Immature natural killer cell (primary cell): ENCODE measurements around the gene LIMK1. TPM values are rescaled to one million over a fixed set of nuclear protein-coding genes. Genes with fewer than 3 reads are reported as not detected.

Experiments
- DNase-seq, 3 donors: peaks; one replicate each; pipeline ENCODE4 v3.0.0; 2022; ENCODE audit warnings: mixed read lengths in 1 of 3
- H3K27ac Mint-ChIP-seq, 6 donors: one replicate each; pipeline ENCODE4 v1.8.0; 2020; ENCODE audit warnings: mixed read lengths in 6 of 6, mild to moderate bottlenecking in 5 of 6, inconsistent platforms in 4 of 6, moderate library complexity in 3 of 6
- H3K27me3 Mint-ChIP-seq, 3 donors: one replicate each; pipeline ENCODE4 v1.8.0; 2020 to 2021; ENCODE audit warnings: low read depth in 3 of 3, mild to moderate bottlenecking in 3 of 3, mixed read lengths in 3 of 3, moderate library complexity in 3 of 3, inconsistent platforms in 1 of 3
- H3K36me3 Mint-ChIP-seq, 3 donors: one replicate each; pipeline ENCODE4 v1.8.0; 2020; ENCODE audit warnings: mixed read lengths in 3 of 3, inconsistent platforms in 2 of 3, mild to moderate bottlenecking in 2 of 3
- H3K4me1 Mint-ChIP-seq, 2 donors: one replicate each; pipeline ENCODE4 v1.8.0; 2020; ENCODE audit warnings: inconsistent platforms in 2 of 2, mild to moderate bottlenecking in 2 of 2, mixed read lengths in 2 of 2, moderate library complexity in 1 of 2
- H3K4me3 Mint-ChIP-seq, 5 donors: one replicate each; pipeline ENCODE4 v1.8.0; 2020; ENCODE audit warnings: mild to moderate bottlenecking in 5 of 5, mixed read lengths in 5 of 5, inconsistent platforms in 3 of 5, moderate library complexity in 3 of 5
- H3K9me3 Mint-ChIP-seq, 6 donors: one replicate each; pipeline ENCODE4 v1.8.0; 2020; ENCODE audit warnings: mild to moderate bottlenecking in 6 of 6, mixed read lengths in 6 of 6, inconsistent platforms in 4 of 6, moderate library complexity in 3 of 6
- polyA plus RNA-seq, 3 donors: library from polyadenylated mRNA; unstranded; fragments of 300-500 nt; fragmentation: Illumina TruSeq; gene quantifications; one replicate each; pipeline ENCODE4 v1.2.3, GENCODE V29; 2021

The LIMK1 gene
- polyA plus RNA-seq, 3 donors from 2014 or later: 8.2 to 38.1 (median 18.8) TPM

- no peaks in the 10 kb centered on the region for H3K9me3 Mint-ChIP-seq
- H3K27ac Mint-ChIP-seq: peak overlapping the region in 1 of 6 donors; percentile 35
- no peaks in the 10 kb centered on the region for H3K36me3 Mint-ChIP-seq
- no peak for DNase-seq
- H3K4me3 Mint-ChIP-seq: peak overlapping the region in 1 of 5 donors; percentile 9
- H3K27me3 Mint-ChIP-seq: peaks cover 1 to 6% (median 3%) of the 10 kb centered on the region in 3 donors
- H3K4me1 Mint-ChIP-seq: no peaks in the 10 kb centered on the region
Observed at GRCh38 chr7:74134117-74134620, 50.6 kb downstream of the LIMK1 start.

- peaks cover 1 to 3% (median 2%) of the 10 kb centered on the region in 3 donors for H3K27me3 Mint-ChIP-seq
- no peak for DNase-seq
- no peaks in the 10 kb centered on the region for H3K4me1 Mint-ChIP-seq
- no peak overlapping the region for H3K27ac Mint-ChIP-seq
- H3K9me3 Mint-ChIP-seq: no peaks in the 10 kb centered on the region
- H3K36me3 Mint-ChIP-seq: no peaks in the 10 kb centered on the region
- H3K4me3 Mint-ChIP-seq: no peak overlapping the region
Observed at GRCh38 chr7:74138334-74138867, 54.8 kb downstream of the LIMK1 start.

GRCh38 chr7:74138945-74139843 lies 55.6 kb downstream of the LIMK1 start:
- Mint-ChIP-seq H3K9me3 (no peaks in the 10 kb centered on the region), H3K4me3 (no peak overlapping the region), H3K27ac (peak overlapping the region in 1 of 6 donors; percentile 65), H3K36me3 (no peaks in the 10 kb centered on the region), H3K4me1 (no peaks in the 10 kb centered on the region), H3K27me3 (peaks cover 1 to 2% (median 1%) of the 10 kb centered on the region in 3 donors)
- no peak for DNase-seq

GRCh38 chr7:74141705-74142104 lies 58.1 kb downstream of the LIMK1 start:
- H3K4me3 Mint-ChIP-seq: no peak overlapping the region
- no peaks in the 10 kb centered on the region for H3K4me1 Mint-ChIP-seq
- H3K27me3 Mint-ChIP-seq: peaks cover 1 to 3% (median 2%) of the 10 kb centered on the region in 3 donors
- no peak overlapping the region for H3K27ac Mint-ChIP-seq
- no peaks in the 10 kb centered on the region for H3K9me3 Mint-ChIP-seq
- DNase-seq: no peak
- H3K36me3 Mint-ChIP-seq: no peaks in the 10 kb centered on the region

DNA sequence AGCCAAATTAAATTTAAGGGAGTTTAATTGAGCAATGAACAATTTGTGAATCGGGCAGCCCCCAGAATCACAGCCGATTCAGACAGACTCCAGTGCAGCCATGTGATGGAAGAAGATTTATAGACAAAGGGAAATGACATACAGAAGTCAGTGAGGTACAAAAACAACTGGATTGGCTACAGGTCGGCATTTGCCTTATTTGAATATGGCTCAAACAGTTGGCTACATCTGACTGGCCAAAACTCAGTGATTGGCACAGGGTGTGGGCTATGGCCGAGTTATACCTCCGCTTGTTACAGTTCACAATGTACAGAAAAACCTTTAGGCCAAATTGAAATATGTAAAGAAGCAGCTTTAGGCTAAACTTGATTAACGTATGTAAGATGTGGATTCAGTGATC lies 59.8 kb downstream of the LIMK1 start:
- no peak for DNase-seq
- Mint-ChIP-seq H3K36me3 (no peaks in the 10 kb centered on the region), H3K27ac (no peak overlapping the region), H3K4me3 (no peak overlapping the region), H3K4me1 (no peaks in the 10 kb centered on the region), H3K27me3 (peaks cover 1 to 3% (median 2%) of the 10 kb centered on the region in 3 donors), H3K9me3 (no peaks in the 10 kb centered on the region)

- Mint-ChIP-seq H3K27me3 (peaks cover 0 to 3% (median 2%) of the 10 kb centered on the region in 3 donors), H3K36me3 (no peaks in the 10 kb centered on the region), H3K27ac (no peak overlapping the region), H3K4me3 (no peak overlapping the region), H3K4me1 (no peaks in the 10 kb centered on the region), H3K9me3 (no peaks in the 10 kb centered on the region)
- DNase-seq: no peak
Observed at GRCh38 chr7:74148491-74148890, 64.9 kb downstream of the LIMK1 start.

DNA sequence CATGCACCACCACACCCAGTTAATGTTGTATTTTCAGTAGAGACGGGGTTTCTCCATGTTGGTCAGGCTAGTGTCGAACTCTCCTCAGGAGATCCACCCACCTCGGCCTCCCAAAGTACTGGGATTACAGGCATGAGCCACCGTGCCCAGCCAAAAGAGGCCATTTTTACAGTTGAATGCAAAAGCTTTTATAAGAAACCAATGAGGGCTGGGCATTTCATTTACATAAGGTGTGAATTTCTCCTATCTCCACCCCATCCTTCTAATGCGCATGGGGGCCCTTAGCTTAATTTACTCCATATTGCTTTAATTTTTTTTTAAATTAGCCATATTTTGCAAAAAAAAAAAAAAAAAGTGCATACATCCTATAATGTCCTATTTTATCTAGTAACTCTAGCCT lies 65.5 kb downstream of the LIMK1 start:
- Mint-ChIP-seq H3K4me3 (no peak overlapping the region), H3K27me3 (peaks cover 0 to 3% (median 2%) of the 10 kb centered on the region in 3 donors), H3K27ac (no peak overlapping the region), H3K9me3 (no peaks in the 10 kb centered on the region), H3K36me3 (no peaks in the 10 kb centered on the region), H3K4me1 (no peaks in the 10 kb centered on the region)
- no peak for DNase-seq

DNA sequence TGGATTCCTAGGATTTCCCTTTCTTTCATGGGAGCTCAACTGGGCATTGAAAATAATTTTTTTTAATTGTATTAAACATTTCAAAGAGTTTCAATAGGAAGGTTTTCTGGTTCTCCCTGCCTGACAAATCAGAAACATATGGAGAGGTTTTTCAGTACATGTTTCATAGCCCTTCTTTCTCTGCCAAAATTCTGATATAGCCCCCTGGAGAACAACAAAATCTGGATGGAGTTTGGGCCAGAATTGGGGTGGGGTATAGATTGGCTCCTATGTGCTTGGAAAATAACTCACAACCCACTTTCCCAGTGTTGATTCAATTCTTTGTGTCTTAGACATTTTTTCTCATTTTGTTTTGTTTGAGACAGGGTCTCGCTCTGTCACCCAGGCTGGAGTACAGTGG lies 66.0 kb downstream of the LIMK1 start:
- H3K9me3 Mint-ChIP-seq: no peaks in the 10 kb centered on the region
- H3K36me3 Mint-ChIP-seq: no peaks in the 10 kb centered on the region
- no peak overlapping the region for H3K4me3 Mint-ChIP-seq
- no peak overlapping the region for H3K27ac Mint-ChIP-seq
- peaks cover 0 to 3% (median 2%) of the 10 kb centered on the region in 3 donors for H3K27me3 Mint-ChIP-seq
- H3K4me1 Mint-ChIP-seq: no peaks in the 10 kb centered on the region
- DNase-seq: no peak

DNA sequence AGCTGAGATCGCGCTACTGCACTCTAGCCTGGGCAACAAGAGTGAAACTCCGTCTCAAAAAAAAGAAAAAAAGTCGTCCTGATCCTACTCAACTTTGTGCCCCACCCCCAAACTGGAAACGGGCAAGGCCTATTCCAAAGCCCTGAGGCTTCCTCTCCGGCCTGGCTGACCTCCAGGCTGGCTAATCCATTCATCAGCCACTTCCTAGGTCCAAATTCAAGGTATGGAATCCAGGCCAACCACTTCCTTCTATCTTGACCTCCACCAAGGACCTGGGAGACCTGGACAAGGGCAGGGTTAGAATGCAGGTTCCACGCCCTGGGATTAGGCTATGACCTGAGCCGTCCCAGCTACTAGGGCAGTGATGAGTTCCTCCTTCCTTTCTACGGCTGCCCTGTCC lies 70.1 kb downstream of the LIMK1 start:
- Mint-ChIP-seq H3K27ac (no peak overlapping the region), H3K4me3 (no peak overlapping the region), H3K4me1 (no peaks in the 10 kb centered on the region), H3K9me3 (no peaks in the 10 kb centered on the region), H3K27me3 (peaks cover 0 to 2% (median 0%) of the 10 kb centered on the region in 3 donors), H3K36me3 (no peaks in the 10 kb centered on the region)
- no peak for DNase-seq

DNA sequence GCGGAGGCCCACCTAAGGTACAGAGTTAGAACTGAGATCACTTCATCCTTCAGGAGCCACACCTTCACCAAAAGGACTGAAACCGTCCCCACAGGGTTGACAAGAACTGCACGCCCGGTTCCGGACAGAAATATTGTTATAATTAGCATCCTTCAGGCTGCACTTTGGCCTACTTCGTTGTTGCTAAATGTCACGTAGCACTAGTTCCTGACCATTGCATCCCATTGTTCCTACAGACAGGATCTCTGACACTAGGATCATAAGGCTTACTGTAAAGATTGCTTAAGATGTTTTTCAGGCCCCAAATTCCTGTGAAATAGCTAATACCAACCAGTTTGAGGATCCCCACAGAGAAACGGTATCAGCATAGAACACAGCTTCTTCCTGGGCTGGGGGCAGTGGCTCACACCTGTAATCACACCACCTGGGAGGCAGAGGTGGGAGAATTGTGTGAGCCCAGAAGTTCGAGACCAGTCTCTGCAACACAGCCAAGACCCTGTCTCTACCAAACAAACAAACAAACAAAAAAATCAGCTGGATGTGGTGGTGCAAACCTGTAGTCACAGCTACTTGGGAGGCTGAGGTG lies 72.3 kb downstream of the LIMK1 start:
- Mint-ChIP-seq H3K36me3 (no peaks in the 10 kb centered on the region), H3K27ac (peak overlapping the region in 1 of 6 donors; percentile 38), H3K4me3 (no peak overlapping the region), H3K4me1 (no peaks in the 10 kb centered on the region), H3K27me3 (peaks cover 0 to 2% (median 2%) of the 10 kb centered on the region in 3 donors), H3K9me3 (no peaks in the 10 kb centered on the region)
- no peak for DNase-seq

- DNase-seq: no peak
- H3K36me3 Mint-ChIP-seq: no peaks in the 10 kb centered on the region
- no peak overlapping the region for H3K27ac Mint-ChIP-seq
- no peak overlapping the region for H3K4me3 Mint-ChIP-seq
- H3K27me3 Mint-ChIP-seq: peaks cover 2% of the 10 kb centered on the region in 3 donors
- no peaks in the 10 kb centered on the region for H3K4me1 Mint-ChIP-seq
- no peaks in the 10 kb centered on the region for H3K9me3 Mint-ChIP-seq
Observed at GRCh38 chr7:74157605-74158004, 74.0 kb downstream of the LIMK1 start.

GRCh38 chr7:74164985-74165456 lies 81.4 kb downstream of the LIMK1 start:
- no peak overlapping the region for H3K27ac Mint-ChIP-seq

GRCh38 chr7:74165867-74166593 lies 82.4 kb downstream of the LIMK1 start:
- Mint-ChIP-seq H3K4me1 (no peaks in the 10 kb centered on the region), H3K27ac (no peak overlapping the region), H3K9me3 (no peaks in the 10 kb centered on the region), H3K27me3 (peaks cover 0 to 2% (median 0%) of the 10 kb centered on the region in 3 donors), H3K4me3 (no peak overlapping the region), H3K36me3 (no peaks in the 10 kb centered on the region)
- DNase-seq: no peak

More at GRCh38 chr7:74164985-74165456, 81.4 kb downstream of the LIMK1 start:
- Mint-ChIP-seq H3K4me3 (no peak overlapping the region), H3K27me3 (peaks cover 0 to 2% (median 0%) of the 10 kb centered on the region in 3 donors), H3K4me1 (no peaks in the 10 kb centered on the region), H3K36me3 (no peaks in the 10 kb centered on the region), H3K9me3 (no peaks in the 10 kb centered on the region)
- DNase-seq: no peak
